Cardiac fibroblast (primary cell): ENCODE data around the gene ITGB7.

Experiments
- DNase-seq, 2 donors: peaks; one replicate each; pipeline versions ENCODE4 v3.0.0 to v3.0.0-alpha.2; 2010; ENCODE audit warnings: low read depth in 2 of 2
- H3K4me3 ChIP-seq, 2 donors: replicated peaks in 1 of 2; 1 replicate in 1 of 2; 2 replicates in 1 of 2; pipeline ENCODE4 v1.5.1; 2011; ENCODE audit warnings: low read depth in 2 of 2, low read length in 2 of 2, mild to moderate bottlenecking in 2 of 2, moderate library complexity in 1 of 2
- CTCF ChIP-seq: IDR thresholded peaks from one replicate; pipeline ENCODE4 v1.5.1; 2011; ENCODE audit warnings: low read depth, mild to moderate bottlenecking, low read length, inconsistent platforms

The ITGB7 gene

GRCh38 chr12:53176750-53177149, 30.3 kb downstream of the ITGB7 start:
- DNase-seq = no peak
- TF ChIP-seq CTCF = no peak
- no peak overlapping the region for H3K4me3 ChIP-seq

- peak; percentile 31 to 53 for DNase-seq
- TF ChIP-seq CTCF = peak; percentile 21
- no peak overlapping the region for H3K4me3 ChIP-seq
Observed at GRCh38 chr12:53174881-53175491, 32.1 kb downstream of the ITGB7 start.

- DNase-seq = no peak
- TF ChIP-seq CTCF = no peak
Observed at GRCh38 chr12:53173085-53173715, 33.9 kb downstream of the ITGB7 start.

GRCh38 chr12:53172352-53172751, 34.7 kb downstream of the ITGB7 start:
- DNase-seq = peak; percentile 45 to 58
- no peak for TF ChIP-seq CTCF
- no peak overlapping the region for H3K4me3 ChIP-seq

More at GRCh38 chr12:53173085-53173715, 33.9 kb downstream of the ITGB7 start:
- no peak overlapping the region for H3K4me3 ChIP-seq

GRCh38 chr12:53171725-53172329, 35.2 kb downstream of the ITGB7 start:
- H3K4me3 ChIP-seq = no peak overlapping the region
- no peak for TF ChIP-seq CTCF
- no peak for DNase-seq

GRCh38 chr12:53170876-53171724, 36.0 kb downstream of the ITGB7 start:
- no peak for TF ChIP-seq CTCF
- DNase-seq = no peak
- H3K4me3 ChIP-seq = no peak overlapping the region
